GM19397 (cell line): Measurements from ENCODE around the gene SLC16A3.
"Not testable (repeated sequence)": the region's sequence is repeated elsewhere in the genome, so short reads cannot be mapped to it uniquely, and the experiment has no call there.

Source experiments
- ATAC-seq: cut with Tn5 transposase; IDR thresholded peaks from one replicate; pipeline ENCODE4 v1.9.1; 2021; ENCODE audit warnings: mild to moderate bottlenecking, moderate library complexity; ENCODE audit not compliant: unreplicated experiment

SLC16A3 gene

DNA sequence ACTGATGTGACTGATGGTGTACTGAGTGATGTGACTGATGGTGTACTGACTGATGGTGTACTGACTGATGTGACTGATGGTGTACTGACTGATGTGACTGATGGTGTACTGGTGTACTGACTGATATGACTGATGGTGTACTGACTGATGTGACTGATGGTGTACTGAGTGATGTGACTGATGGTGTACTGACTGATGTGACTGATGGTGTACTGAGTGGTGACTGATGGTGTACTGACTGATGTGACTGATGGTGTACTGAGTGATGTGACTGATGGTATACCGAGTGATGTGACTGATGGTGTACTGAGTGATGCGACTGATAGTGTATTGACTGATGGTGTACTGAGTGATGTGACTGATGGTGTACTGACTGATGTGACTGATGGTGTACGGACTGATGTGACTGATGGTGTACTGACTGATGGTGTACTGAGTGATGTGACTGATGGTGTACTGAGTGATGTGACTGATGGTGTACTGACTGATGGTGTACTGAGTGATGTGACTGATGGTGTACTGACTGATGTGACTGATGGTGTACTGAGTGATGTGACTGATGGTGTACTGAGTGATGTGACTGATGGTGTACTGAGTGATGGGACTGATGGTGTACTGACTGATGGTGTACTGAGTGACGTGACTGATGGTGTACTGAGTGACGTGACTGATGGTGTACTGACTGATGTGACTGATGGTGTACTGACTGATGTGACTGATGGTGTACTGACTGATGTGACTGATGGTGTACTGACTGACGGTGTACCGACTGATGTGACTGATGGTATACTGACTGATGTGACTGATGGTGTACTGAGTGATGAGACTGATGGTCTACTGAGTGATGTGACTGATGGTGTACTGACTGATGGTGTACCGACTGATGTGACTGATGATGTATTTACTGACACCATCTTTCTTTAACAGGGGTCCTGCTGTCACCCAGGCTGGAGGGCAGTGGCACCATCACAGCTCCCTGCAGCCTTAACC is 31.4 kb downstream of the SLC16A3 start:
- not testable (repeated sequence) for ATAC-seq

DNA sequence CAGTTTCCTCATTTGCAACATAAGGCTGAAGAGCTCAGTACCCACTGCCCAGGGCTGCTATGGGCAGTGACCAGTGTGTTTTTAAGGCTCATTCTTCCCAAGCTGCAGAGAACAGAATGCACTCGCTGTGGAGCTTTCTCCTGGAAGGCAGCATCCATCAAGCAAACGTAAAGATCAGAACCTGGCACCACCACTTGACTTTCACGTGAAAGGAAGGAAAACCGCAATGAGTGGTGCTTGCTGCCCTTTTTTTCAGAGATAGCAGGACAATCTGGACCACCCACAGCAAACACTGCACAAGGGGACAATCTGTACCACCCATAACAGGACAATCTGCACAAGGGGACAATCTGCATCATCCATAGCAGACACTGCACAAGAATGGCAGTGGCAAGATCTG is 33.5 kb downstream of the SLC16A3 start:
- ATAC-seq = no peak

DNA sequence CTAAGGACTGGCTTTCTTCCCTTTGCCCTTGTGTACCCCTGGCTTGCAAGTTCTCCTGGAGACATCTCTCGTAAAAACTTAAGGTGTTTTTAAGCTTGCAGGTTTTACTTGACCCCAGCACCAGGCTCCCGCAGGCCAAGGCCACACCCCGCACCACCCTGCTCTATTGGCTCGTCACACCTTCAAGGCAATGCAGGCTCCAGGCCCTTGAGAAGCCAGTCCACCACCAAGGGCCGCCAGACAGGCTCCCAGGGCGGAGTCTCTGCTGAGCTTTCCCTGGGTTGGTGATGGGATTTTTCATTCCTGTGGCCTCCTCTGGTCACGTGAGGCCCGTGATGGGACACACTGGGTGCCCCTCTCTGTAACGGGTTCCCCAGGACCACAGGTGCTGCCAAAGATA is 34.8 kb downstream of the SLC16A3 start:
- no peak for ATAC-seq

DNA sequence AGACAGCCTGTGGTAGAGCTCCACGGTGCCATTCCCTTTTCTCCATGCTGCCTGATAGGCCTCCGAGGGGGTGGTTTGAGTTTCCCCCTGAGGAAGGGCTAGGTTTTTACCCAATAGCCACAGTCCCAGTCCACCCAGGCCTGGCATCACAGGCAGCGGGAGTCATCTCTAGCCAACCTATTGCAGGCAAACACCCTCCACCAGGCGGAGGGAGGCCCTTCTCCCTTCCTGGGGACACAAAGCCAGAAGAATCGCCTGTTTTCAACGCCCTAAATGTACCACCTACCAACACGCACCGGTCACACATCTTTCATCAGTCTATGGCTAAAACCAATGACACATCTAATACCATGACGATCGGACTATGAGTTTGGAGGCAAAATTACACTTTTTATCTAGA is 37.3 kb downstream of the SLC16A3 start:
- no peak for ATAC-seq

DNA sequence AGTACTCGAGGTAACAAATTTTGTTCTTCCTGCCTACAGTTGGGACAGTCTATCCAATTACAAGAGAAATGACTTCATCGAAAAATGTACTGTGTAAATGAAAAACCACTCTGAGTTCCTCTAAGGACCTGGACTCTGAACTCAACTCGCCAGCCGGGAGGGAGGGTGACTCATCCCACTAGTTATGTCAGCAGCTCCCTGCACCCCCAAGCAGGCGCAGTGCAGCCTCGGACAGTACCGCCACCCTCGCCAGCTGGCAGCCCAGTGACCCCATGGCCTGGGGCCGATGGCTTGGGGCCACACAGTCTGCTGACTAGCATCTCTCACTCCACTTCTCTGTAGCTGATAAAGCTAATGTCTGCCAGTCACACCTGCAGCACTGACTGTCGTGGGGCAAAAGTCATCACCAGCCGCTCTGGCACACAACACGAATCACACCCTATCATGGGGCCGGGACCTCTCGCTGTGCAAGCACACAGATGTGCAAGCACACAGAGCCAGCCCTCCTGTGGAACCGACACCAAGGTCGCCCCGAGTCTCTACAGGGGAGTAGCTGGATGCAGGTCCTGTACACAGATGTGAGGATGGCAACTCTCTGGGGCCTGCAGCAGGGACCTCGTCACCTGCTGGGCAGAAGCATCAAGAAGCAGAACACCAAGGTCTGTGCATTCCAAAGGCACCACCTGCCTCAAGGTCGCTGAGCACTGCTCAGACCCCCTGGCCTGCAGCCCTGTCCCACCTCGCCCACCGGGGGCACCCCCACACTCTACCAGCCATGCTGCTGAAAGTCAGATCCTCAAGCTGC is 38.9 kb downstream of the SLC16A3 start:
- no peak for ATAC-seq

DNA sequence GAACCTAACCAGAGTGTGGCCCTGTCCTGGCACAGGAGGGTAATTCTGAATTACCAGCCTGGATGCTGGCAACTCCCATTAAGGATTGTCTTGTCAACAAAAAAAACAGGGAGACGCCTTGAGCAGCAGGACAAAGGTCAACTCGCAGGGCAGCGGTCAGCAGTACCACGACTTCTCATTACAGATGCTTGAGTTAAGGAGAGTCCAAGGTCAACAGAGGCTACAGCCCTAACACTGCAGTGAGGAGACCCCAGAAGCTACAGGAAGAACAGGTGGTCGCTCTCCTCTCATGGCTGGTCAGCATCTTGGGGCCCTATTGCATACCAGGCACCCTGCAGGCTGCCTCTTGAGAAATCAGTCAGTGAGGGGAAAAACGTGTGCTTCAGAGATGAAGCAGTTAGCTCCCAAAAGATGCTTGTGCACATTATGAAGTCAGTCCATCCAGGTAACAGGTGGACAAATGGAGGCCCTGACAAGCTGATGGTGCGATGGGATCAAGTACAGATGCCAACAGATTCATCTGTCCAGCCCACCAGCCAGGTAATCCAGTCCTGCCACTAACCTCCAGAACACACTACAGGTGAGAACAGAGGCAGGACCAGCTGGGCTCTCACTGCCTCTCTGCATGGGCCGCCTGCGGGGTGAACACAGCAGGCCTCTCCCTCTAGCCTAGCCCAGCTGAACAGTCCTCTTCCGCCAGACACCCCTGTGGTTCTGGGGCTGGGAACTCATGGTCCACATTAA is 40.5 kb downstream of the SLC16A3 start:
- ATAC-seq = no peak

DNA sequence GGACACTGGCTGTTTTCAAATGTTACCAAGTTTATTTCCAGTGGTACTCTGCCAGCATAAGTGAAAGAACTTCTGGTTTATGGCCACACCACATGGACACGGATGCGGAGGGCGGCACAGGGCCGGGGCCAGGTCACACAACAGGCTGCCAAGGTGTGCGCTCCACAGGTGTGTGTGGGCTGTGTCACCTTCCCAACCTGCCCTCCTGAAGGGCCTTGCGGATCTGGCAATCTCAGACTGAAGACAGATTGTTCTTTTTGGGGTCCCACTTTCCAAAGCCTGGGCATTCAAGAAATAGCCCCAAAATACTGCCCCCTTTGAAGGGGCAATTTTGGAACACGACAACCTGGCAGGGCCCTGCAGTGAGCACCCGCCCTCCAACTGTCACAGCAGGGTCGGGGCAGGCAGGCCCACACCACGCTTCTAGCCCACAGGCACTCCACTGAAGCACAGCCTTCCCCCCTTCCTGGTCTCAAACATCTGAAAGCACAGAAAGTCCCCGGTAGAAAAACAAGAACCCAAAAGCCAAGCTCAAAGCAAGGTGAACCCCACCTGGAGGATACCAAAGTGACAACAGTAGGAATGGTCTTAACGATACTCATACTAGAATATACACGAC is 41.1 kb downstream of the SLC16A3 start:
- no peak for ATAC-seq

DNA sequence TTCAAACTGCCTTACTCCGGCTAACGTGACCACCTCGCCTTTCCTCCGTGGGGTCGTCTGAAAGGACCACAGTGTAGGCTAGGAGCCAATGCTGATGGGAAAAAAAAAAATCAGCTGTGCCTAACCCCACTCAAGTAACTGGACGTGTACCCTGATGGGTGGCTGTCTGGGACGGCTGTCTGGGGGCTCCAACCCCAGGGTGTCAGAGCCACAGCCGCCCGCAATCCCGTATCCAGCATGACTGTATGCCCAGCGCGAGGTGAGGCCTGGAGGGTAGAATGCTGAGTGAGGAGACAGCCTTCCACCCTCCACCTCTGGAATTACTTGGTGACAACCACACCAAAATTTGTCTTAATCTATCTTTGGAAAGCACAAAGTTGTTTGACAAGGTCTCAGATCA is 41.8 kb downstream of the SLC16A3 start:
- ATAC-seq = no peak

DNA sequence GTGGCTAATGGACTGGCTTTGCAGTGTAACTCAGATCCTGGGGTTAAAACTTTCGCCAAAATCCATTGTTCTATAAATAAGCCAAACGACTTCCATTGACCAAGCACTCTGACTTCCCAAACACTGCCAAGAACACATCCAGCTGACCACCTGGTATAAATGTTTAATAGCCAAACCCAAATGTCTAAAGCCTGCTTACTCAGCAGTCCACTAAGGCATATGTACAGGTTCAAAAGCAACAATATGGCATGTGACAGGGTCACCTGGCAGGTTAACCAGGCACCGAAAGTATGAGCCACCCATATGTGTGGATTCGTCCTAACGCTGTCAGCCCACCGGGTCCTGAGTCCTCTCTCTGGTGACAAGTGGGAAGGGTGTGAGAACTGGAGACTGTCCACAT is 42.6 kb downstream of the SLC16A3 start:
- no peak for ATAC-seq

DNA sequence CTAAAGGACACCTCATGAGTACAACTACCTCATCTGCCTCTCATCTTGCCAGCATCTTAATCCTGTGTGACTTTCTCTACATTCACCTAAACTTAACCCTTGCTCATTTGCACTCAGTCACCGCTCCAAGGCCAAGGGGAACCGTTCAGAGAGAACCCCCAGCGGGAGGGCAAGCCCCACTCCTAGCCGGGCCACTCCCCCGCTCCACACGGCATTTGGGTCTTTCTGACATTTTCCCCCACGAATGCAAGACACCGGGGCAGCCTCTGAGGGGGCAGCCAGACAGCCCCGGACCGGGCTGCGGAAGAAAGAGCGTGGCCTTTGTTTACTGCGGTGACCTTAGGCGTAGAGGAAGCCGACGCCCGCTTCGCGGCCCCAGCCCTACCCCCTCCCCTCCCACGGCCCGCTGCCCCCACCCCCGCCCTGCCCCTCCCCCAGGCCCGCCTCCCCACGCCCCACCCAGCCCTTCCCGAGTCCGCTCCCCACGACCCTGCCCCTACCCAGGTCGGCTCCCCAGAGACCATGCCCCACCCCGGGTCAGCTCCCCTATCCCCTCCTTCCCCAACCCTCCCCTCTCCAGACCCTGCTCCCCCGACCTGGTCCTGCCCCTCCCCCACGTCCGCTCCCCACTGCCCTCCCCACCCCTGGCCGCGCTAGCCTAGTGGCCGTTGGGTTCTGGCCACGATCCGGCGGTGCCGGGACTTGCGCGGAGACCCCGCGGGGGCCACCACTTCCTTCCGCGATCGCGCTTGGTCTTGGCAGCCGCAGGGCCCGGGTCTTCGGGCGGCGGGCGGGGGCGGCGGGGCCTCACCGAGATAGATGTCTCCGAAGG is 43.9 kb downstream of the SLC16A3 start:
- ATAC-seq = peak; percentile 15

DNA sequence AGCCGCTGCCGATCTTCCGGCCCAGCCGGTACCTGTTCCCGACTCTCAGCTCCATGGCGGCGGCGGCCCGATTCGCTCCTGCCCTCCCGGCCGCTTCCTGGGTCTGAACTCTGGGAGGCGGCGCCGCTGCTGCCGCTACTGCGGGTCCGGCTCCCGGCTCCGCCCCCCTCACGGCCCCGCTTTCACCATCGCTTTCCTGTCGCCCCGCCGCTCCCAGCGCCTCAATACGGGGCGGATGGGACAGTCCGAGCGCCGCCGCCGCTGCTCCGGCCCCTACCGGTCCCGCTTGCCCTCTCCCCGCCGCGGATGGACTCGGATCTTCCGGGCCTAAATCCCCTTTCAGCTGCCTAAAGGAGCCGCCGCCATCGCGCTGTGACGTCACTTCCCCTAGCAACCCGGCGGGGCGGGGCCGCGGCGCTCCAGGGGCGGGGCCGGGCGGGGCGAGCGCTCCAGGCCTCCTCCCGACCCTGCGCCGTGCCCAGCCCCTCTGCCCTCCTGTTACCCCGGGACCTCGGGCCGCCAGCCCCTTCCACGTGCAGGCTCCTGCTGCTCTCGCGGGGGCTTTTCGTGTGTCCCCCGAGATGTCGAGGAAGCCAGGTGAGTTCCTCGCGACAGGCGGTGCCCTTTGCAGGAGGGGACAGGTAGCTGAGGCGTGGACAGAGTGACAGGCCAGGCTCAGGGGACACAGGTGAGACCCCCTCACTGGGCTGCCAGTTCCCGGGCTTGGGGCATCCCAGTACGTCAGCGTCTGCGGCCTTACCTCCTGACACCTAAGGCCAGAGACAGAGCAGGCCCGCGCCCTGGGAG is 44.7 kb downstream of the SLC16A3 start, which contains the start of gene CSNK1D:
Gene CSNK1D (minus strand): TSS at position 374 of the 807 bp plus-strand sequence. CDS start 319 bp downstream, at position 55.
- ATAC-seq = peak; percentile 68

DNA sequence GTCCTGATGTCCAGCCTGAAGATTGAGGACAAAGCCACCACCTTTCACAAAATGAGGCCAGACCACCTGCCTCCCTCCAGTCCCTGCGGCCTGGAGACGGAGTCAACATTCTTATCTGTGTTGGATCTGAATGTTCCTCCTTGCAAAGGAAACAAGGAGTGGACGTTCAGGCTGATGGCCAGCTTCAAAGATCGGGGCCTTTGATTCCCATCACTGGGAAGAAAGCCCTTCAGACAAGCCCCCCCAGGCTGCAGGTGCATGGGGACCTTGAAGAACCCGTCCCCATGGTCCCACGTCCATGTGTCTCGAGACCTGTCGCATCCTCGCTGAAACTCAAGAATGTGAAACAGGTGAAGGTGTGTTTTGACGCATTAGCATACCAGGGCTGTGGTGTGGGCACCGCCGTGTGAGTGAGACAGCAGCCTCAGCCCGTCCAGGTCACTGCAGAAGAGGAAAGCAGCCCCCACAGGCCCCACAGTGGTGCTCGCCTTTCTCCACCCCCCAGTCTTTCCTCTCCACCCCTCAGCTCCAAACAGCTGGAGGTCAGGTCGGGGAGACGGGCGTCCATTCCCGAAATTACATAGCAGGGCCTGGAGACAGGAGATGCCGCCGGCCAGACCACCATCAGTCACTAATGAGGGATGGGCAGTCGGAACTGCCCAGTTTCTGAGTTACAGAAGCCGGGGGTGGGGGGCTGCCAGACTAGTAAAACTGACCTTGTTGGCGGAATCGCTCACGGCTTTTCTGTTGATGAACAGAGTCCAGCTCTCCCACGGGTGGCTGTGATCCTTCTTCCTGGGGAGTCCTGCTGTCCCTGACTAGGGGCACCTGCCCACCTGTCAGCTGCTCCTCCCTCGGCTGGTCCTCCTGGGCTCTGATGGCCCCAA is 45.5 kb downstream of the SLC16A3 start:
- no peak for ATAC-seq

DNA sequence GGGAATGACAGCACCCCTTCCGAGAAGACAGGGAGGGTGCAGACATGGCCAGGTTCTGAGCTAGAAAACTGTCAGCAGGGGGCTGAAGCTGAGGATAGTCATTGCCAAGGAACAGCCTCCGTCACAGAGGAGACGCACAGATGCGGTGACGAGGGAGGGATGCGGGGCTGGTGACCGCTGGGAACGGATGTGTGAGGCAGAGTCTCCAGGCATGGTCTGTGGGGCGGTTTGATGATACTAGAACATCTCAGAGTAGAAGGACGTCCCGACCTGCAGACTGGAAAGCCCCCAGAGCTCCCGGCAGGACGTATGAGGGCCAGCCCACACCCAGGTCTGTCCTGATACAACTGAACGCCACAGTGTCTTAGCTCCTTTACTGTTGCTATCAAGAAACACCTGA is 46.5 kb downstream of the SLC16A3 start:
- ATAC-seq = no peak

DNA sequence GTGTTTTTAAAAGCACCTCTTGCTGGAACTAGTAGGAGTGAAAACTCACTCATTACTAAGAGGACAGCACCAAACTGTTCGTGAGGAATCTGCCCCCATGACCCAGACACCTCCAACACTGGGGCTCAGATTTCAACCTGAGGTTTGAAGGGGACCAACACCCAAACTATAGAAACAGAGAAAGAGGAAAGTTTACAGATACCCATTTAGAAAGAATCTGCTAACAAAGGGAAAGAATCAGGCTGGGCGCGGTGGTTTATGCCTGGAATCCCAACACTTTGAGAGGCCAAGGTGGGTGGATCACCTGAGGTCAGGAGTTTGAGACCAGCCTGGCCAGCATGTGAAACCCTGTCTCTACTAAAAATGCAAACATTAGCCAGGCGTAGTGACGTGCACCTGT is 48.1 kb downstream of the SLC16A3 start:
- no peak for ATAC-seq

DNA sequence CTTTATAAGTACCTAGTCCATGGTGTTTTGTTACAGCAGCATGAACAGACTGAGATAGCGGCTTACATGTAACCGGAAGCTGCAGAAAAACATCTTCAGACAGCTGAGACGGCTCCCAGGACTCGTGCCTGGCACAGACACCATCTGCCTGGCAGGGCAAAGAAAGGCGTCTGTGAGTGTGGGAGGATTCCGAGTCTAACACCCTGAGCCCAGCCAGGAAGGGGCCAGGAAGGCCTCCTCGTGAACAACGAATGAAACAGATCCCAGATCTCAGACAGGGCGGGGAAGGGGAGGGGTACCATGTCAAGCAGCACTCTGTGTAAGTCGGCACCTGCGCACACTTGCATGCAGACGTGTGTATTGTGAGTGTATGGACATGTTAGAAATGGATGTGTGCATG is 49.0 kb downstream of the SLC16A3 start:
- ATAC-seq = no peak

DNA sequence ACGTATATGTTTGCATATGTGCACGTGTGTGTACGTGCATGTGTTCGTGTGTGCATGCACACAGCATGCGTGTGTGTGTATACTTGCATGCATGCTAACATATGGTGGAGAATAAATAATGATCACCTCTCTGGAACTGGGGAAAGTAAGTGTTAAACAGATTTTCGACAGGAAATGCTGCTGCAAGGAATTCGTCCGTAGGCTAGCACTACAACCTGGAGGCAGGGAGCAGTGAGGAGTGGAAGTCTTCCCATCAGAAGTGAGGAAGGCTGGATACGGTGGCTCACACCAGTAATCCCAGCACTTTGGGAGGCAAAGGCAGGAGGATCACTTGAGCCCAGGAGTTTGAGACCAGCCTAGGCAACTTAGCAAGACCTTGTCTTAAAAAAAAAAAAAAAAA is 49.5 kb downstream of the SLC16A3 start:
- ATAC-seq = no peak

DNA sequence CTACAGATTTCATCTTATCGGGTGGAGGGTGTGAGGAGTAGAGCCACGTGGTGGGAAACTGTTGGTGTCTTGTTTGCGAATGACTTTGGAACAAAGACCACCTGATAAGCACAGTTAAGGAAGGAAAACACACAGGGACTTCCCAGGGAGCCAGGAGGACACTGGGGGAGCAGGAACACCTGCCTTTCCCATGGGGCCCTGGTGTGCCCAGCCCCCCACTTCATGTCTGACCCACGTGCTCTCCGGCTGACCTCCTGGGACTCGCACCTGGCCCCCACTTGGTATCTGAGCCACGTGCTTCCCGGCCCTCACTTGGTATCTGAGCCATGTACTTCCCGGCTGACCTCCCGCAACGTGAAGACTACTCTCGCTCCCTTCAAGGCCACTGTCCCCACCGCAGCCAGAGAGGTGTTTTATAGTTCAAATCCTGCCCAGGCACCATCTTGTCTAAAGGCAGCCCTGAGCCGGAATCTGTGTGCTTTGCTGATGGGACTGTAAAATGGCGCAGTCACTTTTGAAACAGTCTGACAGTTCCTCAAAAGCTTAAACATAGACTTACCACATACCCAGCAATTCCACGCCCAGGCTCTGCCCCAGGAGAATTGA is 50.0 kb downstream of the SLC16A3 start:
- no peak for ATAC-seq

DNA sequence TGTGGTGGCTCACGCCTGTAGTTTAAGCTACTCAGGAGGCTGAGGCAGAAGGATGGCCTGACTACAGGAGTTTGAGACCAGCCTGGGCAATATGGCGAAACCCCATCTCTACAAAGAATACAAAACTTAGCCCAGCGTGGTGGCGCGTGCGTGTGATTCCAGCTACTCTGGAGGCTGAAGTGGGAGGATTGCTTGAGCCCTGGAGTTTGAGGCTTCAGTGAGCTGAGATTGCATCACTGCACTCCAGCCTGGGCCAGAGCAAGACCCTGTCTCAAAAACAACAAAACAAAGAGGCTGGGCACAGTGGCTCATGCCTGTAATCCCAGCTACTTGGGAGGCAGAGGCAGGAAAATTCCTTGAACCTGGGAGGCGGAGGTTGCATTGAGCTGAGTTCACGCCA is 51.7 kb downstream of the SLC16A3 start:
- no peak for ATAC-seq
